Right lobe of liver (tissue), 6 donors: Measurements from ENCODE around the gene INCA1. TPM values are rescaled to one million over a fixed set of nuclear protein-coding genes. Genes with fewer than 3 reads are reported as not detected.
A peak's percentile ranks its signal among the peaks of the same experiment; 100 is the strongest.

Experiments
- ATAC-seq, 4 donors: fragments of 200-7000 bp; cut with Tn5 transposase; one replicate each; pipeline ENCODE4 v1.9.1; 2020; ENCODE audit warnings: mild to moderate bottlenecking in 4 of 4, moderate library complexity in 4 of 4
- DNase-seq, 3 donors: peaks; one replicate each; pipeline ENCODE4 v3.0.0-alpha.2; 2020
- H3K27ac ChIP-seq, 3 donors: fragments of 200-600 bp; one replicate each; pipeline ENCODE4 v1.8.0; 2022
- H3K27me3 ChIP-seq, 2 donors: fragments of 200-600 bp; one replicate each; pipeline ENCODE4 v1.8.0; 2022
- H3K36me3 ChIP-seq, 4 donors: fragments of 200-600 bp; sonication (generic) in 1 of 4; one replicate each; pipeline versions ENCODE4 v1.5.1 to v1.8.0; 2017 to 2022; ENCODE audit warnings: control low read depth in 1 of 4
- H3K4me1 ChIP-seq, 4 donors: fragments of 200-600 bp; sonication (generic) in 1 of 4; one replicate each; pipeline versions ENCODE4 v1.5.1 to v1.8.0; 2017 to 2022; ENCODE audit warnings: control low read depth in 1 of 4
- H3K4me3 ChIP-seq, 3 donors: fragments of 200-600 bp; one replicate each; pipeline ENCODE4 v1.8.0; 2022
- H3K9me3 ChIP-seq, 4 donors: fragments of 200-600 bp; sonication (generic) in 1 of 4; one replicate each; pipeline versions ENCODE4 v1.5.1 to v1.8.0; 2017 to 2022; ENCODE audit warnings: control low read depth in 1 of 4
- CTCF ChIP-seq, 4 donors: fragments of 200-600 bp in 3 of 4; fragments of 450-650 bp in 1 of 4; IDR thresholded peaks; one replicate each; pipeline versions ENCODE4 v1.5.1 to v1.8.0; 2016 to 2022; ENCODE audit warnings: antibody characterized with exemption in 4 of 4, mild to moderate bottlenecking in 2 of 4
- POLR2A ChIP-seq: fragments of 450-650 bp; IDR thresholded peaks from one replicate; pipeline ENCODE4 v1.6.1; 2017; ENCODE audit warnings: antibody characterized with exemption, mild to moderate bottlenecking
- WGBS: methylation state at CpG from one replicate; pipeline ENCODE4 v1.1.6; 2018; ENCODE audit warnings: low coverage, low lambda C conversion rate; ENCODE audit not compliant: insufficient coverage; ENCODE audit errors: missing lambda C conversion rate; 5-methylcytosine and 5-hydroxymethylcytosine counted together
- intact Hi-C, 2 donors: fragments of 100-400 bp; cut with DNase I; formaldehyde crosslinking; loops; one replicate each; pipeline versions ENCODE4 v1.11.2 to v1.14.1; 2022
- total RNA-seq, 6 experiments: library from RNA; depleted of rRNA in 2 of 6; stranded (reverse); fragments of >200 nt in 2 of 6; fragmentation: NEBNext Ultra II Directional in 3 of 6; extraction: Animal tissue kit (Norgen Biotek cat#: 25700) in 3 of 6; gene quantifications; one replicate each; pipeline versions ENCODE4 v1.1.0 to v1.2.4, GENCODE V29; 2016 to 2023
- donor health status: DM: no; HTN: yes; CAD: no.
- donor health status: DM: no; HTN: no; CAD: no.
- donor health status: DM: no; HTN: no; CAD: no.
- donor health status: DM: no; HTN: yes; CAD: no.
- donor health status: DM: no; HTN: yes; CAD: no.

Gene INCA1
- total RNA-seq, 6 experiments from 2014 or later, result 0.83 to 1.3 (median 0.97) TPM; not detected in 1

- Histone ChIP-seq H3K4me3 (peak within 1 kb of the TSS; percentile 65 to 98 (median 84)), H3K27me3 (no peaks in the 10 kb centered on the region), H3K9me3 (no peaks in the 10 kb centered on the region), H3K36me3 (peaks cover 0 to 9% (median 1%) of the 10 kb centered on the region in 4 donors), H3K27ac (peak within 1 kb of the TSS; percentile 85 to 89 (median 87)), H3K4me1 (peaks cover 0 to 17% (median 2%) of the 10 kb centered on the region in 4 donors)
- ATAC-seq (peak; percentile 88 to 92 (median 92)), DNase-seq (peak; percentile 90 to 92 (median 91))
- intact Hi-C loops, result loop anchor here in 1 of 2 donors (10.0 kb wide), 1 partner anchor 78 kb away; no protein-coding TSS in a partner anchor
- 2% methylated on average over 10 of the region's 78 CpGs for WGBS
- TF ChIP-seq CTCF (IDR thresholded peaks at IDR 0.05) (peak; percentile 72 to 85 (median 77)), POLR2A (peak; percentile 67)
Observed at GRCh38 chr17:4986951-4987766, 10.2 kb downstream of the INCA1 start, which contains the start of gene CAMTA2. Gene CAMTA2 (minus strand): TSS chr17:4987675. CDS start chr17:4986222, 1,453 bp downstream.

GRCh38 chr17:4986403-4986802 lies 10.9 kb downstream of the INCA1 start:
- Histone ChIP-seq H3K27me3 (no peaks in the 10 kb centered on the region), H3K4me3 (peak overlapping the region; percentile 65 to 98 (median 84)), H3K9me3 (no peaks in the 10 kb centered on the region), H3K4me1 (peaks cover 0 to 17% (median 2%) of the 10 kb centered on the region in 4 donors), H3K36me3 (peaks cover 0 to 9% (median 1%) of the 10 kb centered on the region in 4 donors), H3K27ac (peak overlapping the region; percentile 85 to 89 (median 87))
- ATAC-seq, result peak in 3 of 4 donors; percentile 1 to 7 (median 2)
- intact Hi-C loops, result loop anchor here in 1 of 2 donors (10.0 kb wide), 1 partner anchor 78 kb away; no protein-coding TSS in a partner anchor
- WGBS, result 10% methylated on average over 3 of the region's 5 CpGs
- TF ChIP-seq CTCF (IDR thresholded peaks at IDR 0.05) (no peak), POLR2A (no peak)
- no peak for DNase-seq

GRCh38 chr17:4982305-4982704 lies 15.0 kb downstream of the INCA1 start:
- ATAC-seq, result no peak
- no peak overlapping the region for H3K27ac ChIP-seq
- H3K27me3 ChIP-seq, result no peaks in the 10 kb centered on the region
- no peak overlapping the region for H3K4me3 ChIP-seq
- intact Hi-C loops, result loop anchor here (5.0 to 10.0 kb wide), 2 partner anchors 80 to 82 kb away; no protein-coding TSS in a partner anchor
- no peak for DNase-seq
- TF ChIP-seq CTCF (IDR thresholded peaks at IDR 0.05), result no peak
- no peak for TF ChIP-seq POLR2A
- WGBS, result 80% methylated on average over 5 of the region's 5 CpGs
- H3K9me3 ChIP-seq, result no peaks in the 10 kb centered on the region
- peaks cover 0 to 8% (median 2%) of the 10 kb centered on the region in 4 donors for H3K4me1 ChIP-seq
- H3K36me3 ChIP-seq, result peaks cover 0 to 26% (median 10%) of the 10 kb centered on the region in 4 donors

GRCh38 chr17:4980644-4981216 lies 16.6 kb downstream of the INCA1 start:
- ATAC-seq, result peak; percentile 67 to 79 (median 76)
- Histone ChIP-seq H3K9me3 (no peaks in the 10 kb centered on the region), H3K36me3 (peaks cover 0 to 34% (median 14%) of the 10 kb centered on the region in 4 donors), H3K4me3 (no peak overlapping the region), H3K27me3 (no peaks in the 10 kb centered on the region), H3K4me1 (no peaks in the 10 kb centered on the region), H3K27ac (no peak overlapping the region)
- peak; percentile 65 to 77 (median 68) for TF ChIP-seq CTCF (IDR thresholded peaks at IDR 0.05)
- no peak for TF ChIP-seq POLR2A
- 11% methylated on average over 4 of the region's 6 CpGs for WGBS
- DNase-seq, result no peak
- intact Hi-C loops, result loop anchor here (5.0 to 10.0 kb wide), 2 partner anchors 82 to 84 kb away; no protein-coding TSS in a partner anchor
